Measurements from ENCODE around the gene NKX1-1.

The NKX1-1 gene

GRCh38 chr4:1413687-1414479 lies 7.6 kb upstream of the NKX1-1 start:
- Histone ChIP-seq H3K9ac (ENCODE audit: low read length) (no peak overlapping the region), H3F3A (ENCODE audit: insufficient read depth, low read length) (no peaks in the 10 kb centered on the region), H3K27ac (ENCODE audit: low read length) (no peak overlapping the region), H3K4me1 (ENCODE audit: low read length) (no peaks in the 10 kb centered on the region), H3K9me2 (replicated peaks; ENCODE audit: insufficient read depth, low read length) (no peaks in the 10 kb centered on the region), H3K4me3 (ENCODE audit: low read length) (no peak overlapping the region), H4K20me1 (ENCODE audit: insufficient read depth, low read length) (no peaks in the 10 kb centered on the region), H3K79me2 (ENCODE audit: low read length) (no peaks in the 10 kb centered on the region), H3K4me2 (ENCODE audit: low read depth, low read length) (no peak overlapping the region), H3K27me3 (replicated peaks; ENCODE audit: insufficient read depth, low read length) (no peaks in the 10 kb centered on the region; the same call in 1 of the 2 replicates), H3K9me3 (replicated peaks; ENCODE audit: insufficient read depth, low read length) (no peaks in the 10 kb centered on the region), H2AFZ (ENCODE audit: low read length) (no peak overlapping the region), H3K36me3 (replicated peaks; ENCODE audit: insufficient read depth, low read length) (no peaks in the 10 kb centered on the region)
- no peak for DNase-seq
- no peak for TF ChIP-seq EZH2 (optimal IDR thresholded peaks at IDR 0.05; ENCODE audit: low read depth, low read length)
- no peak for TF ChIP-seq EZH2phosphoT487 (IDR thresholded peaks at IDR 0.05; ENCODE audit: low read length)
- no peak for TF ChIP-seq CTCF (IDR thresholded peaks at IDR 0.05; ENCODE audit: low read length)

- Histone ChIP-seq H3K4me2 (ENCODE audit: low read depth, low read length) (no peak overlapping the region), H4K20me1 (ENCODE audit: insufficient read depth, low read length) (no peaks in the 10 kb centered on the region), H3K27me3 (replicated peaks; ENCODE audit: insufficient read depth, low read length) (no peaks in the 10 kb centered on the region), H3K4me3 (ENCODE audit: low read length) (no peak overlapping the region), H3K4me1 (ENCODE audit: low read length) (no peaks in the 10 kb centered on the region), H3K9me2 (replicated peaks; ENCODE audit: insufficient read depth, low read length) (no peaks in the 10 kb centered on the region), H3F3A (ENCODE audit: insufficient read depth, low read length) (no peaks in the 10 kb centered on the region), H3K79me2 (ENCODE audit: low read length) (no peaks in the 10 kb centered on the region), H2AFZ (ENCODE audit: low read length) (no peak overlapping the region), H3K9ac (ENCODE audit: low read length) (no peak overlapping the region), H3K9me3 (replicated peaks; ENCODE audit: insufficient read depth, low read length) (no peaks in the 10 kb centered on the region), H3K27ac (ENCODE audit: low read length) (no peak overlapping the region), H3K36me3 (replicated peaks; ENCODE audit: insufficient read depth, low read length) (no peaks in the 10 kb centered on the region)
- TF ChIP-seq EZH2 (optimal IDR thresholded peaks at IDR 0.05; ENCODE audit: low read depth, low read length), result no peak
- no peak for TF ChIP-seq CTCF (IDR thresholded peaks at IDR 0.05; ENCODE audit: low read length)
- TF ChIP-seq EZH2phosphoT487 (IDR thresholded peaks at IDR 0.05; ENCODE audit: low read length), result no peak
- no peak for DNase-seq
These were observed 7.0 kb upstream of the NKX1-1 start for GRCh38 chr4:1413204-1413663.

- H3K4me3 ChIP-seq (ENCODE audit: low read length), result no peak overlapping the region
- H2AFZ ChIP-seq (ENCODE audit: low read length), result no peak overlapping the region
- H3F3A ChIP-seq (ENCODE audit: insufficient read depth, low read length), result no peaks in the 10 kb centered on the region
- no peak overlapping the region for H3K4me2 ChIP-seq (ENCODE audit: low read depth, low read length)
- no peak overlapping the region for H3K27ac ChIP-seq (ENCODE audit: low read length)
- H3K36me3 ChIP-seq (replicated peaks; ENCODE audit: insufficient read depth, low read length), result no peaks in the 10 kb centered on the region
- no peaks in the 10 kb centered on the region for H3K79me2 ChIP-seq (ENCODE audit: low read length)
- no peaks in the 10 kb centered on the region for H3K9me3 ChIP-seq (replicated peaks; ENCODE audit: insufficient read depth, low read length)
- H3K9me2 ChIP-seq (replicated peaks; ENCODE audit: insufficient read depth, low read length), result no peaks in the 10 kb centered on the region
- H3K27me3 ChIP-seq (replicated peaks; ENCODE audit: insufficient read depth, low read length), result no peaks in the 10 kb centered on the region
- H3K4me1 ChIP-seq (ENCODE audit: low read length), result no peaks in the 10 kb centered on the region
- DNase-seq, result no peak
- TF ChIP-seq EZH2 (optimal IDR thresholded peaks at IDR 0.05; ENCODE audit: low read depth, low read length), result no peak
- TF ChIP-seq EZH2phosphoT487 (IDR thresholded peaks at IDR 0.05; ENCODE audit: low read length), result no peak
- no peak for TF ChIP-seq CTCF (IDR thresholded peaks at IDR 0.05; ENCODE audit: low read length)
- H3K9ac ChIP-seq (ENCODE audit: low read length), result no peak overlapping the region
- no peaks in the 10 kb centered on the region for H4K20me1 ChIP-seq (ENCODE audit: insufficient read depth, low read length)
These were observed 6.3 kb upstream of the NKX1-1 start for GRCh38 chr4:1412376-1413203.

Data from MM.1S (cell line).